GM19467 (cell line): ENCODE measurements around the gene HLA-DRB1.
"Not testable (repeated sequence)": the region's sequence is repeated elsewhere in the genome, so short reads cannot be mapped to it uniquely, and the experiment has no call there.

ENCODE experiments used
- ATAC-seq: cut with Tn5 transposase; IDR thresholded peaks from one replicate; pipeline ENCODE4 v1.9.1; 2021; ENCODE audit warnings: mild to moderate bottlenecking, moderate library complexity; ENCODE audit not compliant: unreplicated experiment

Gene HLA-DRB1

DNA sequence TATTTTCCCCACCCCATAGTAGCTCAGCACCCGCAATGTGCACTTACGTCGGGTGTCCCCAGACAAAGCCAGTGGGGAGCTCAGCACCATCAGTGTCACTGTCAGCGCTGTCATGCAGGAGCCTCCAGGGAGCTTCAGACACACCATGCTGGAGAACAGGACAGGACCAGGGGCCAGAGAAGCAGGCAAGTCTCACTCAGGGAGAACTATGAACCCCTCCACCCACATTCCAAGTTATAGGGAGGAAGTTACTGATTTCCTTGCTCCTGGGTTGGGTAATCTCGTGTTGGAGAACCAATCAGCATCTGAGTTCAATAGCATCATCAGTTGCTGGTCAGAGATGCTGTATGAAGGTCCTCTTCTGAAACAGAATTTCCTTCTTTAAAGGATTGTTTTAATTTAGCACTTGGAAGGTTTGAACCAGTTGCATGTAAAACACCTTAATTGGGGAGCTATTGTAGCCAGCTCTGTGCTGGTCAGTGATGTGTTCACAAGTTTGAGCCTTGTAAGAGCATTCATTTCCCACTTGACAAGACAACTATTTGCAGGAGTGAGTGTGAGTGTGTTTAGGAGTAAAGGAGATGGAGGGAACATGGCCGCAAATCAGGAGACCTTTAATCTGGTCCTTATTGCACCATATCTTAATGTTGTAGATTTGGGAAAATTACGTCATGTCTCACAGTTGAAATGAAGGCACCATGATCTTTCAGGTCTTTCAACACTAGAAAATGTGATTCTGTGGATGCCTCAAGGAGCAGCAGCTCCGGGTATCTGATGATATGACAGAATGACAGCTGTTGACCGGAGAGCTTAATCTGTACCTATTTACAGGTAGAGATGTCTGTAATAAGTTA is at the start of gene HLA-DRB1:
Gene HLA-DRB1 (minus strand): TSS at position 253 of the 854 bp plus-strand sequence. CDS start 106 bp downstream, at position 147.
- peak; percentile 88 for ATAC-seq

- no peak for ATAC-seq
These were observed 49.0 kb upstream of the HLA-DRB1 start for GRCh38 chr6:32638532-32639219.

- ATAC-seq = no peak
These were observed 48.2 kb upstream of the HLA-DRB1 start for GRCh38 chr6:32637883-32638282.

DNA sequence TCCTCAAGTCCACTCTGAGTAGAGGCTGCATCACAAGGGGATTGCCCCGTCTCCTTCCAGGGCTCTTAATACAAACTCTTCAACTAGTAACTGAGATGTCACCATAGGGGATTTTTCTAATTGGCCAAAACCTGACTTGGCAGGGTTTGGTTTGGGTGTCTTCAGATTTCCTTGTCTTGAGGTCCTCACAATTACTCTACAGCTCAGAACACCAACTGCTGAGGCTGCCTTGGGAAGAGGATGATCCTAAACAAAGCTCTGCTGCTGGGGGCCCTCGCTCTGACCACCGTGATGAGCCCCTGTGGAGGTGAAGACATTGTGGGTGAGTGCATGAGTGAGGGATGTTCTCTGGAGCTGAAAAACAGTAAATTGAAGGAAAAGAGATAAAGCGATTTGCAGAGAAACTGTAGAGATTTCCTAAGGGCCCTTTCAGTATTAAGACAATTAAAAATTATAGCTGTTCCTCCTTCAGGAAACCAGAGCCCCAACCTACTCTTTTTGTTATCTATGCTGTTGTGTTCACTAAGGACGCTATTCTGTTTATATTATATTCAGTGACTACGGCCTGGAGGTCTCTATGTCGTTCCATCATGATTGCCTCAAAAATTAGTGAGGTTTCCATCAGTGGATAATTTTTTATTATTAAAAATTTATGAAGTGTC is 47.7 kb upstream of the HLA-DRB1 start, which contains the start of gene HLA-DQA1:
Gene HLA-DQA1 (plus strand): TSS at position 188 of the 662 bp plus-strand sequence. CDS start 53 bp downstream, at position 241.
- no peak for ATAC-seq

DNA sequence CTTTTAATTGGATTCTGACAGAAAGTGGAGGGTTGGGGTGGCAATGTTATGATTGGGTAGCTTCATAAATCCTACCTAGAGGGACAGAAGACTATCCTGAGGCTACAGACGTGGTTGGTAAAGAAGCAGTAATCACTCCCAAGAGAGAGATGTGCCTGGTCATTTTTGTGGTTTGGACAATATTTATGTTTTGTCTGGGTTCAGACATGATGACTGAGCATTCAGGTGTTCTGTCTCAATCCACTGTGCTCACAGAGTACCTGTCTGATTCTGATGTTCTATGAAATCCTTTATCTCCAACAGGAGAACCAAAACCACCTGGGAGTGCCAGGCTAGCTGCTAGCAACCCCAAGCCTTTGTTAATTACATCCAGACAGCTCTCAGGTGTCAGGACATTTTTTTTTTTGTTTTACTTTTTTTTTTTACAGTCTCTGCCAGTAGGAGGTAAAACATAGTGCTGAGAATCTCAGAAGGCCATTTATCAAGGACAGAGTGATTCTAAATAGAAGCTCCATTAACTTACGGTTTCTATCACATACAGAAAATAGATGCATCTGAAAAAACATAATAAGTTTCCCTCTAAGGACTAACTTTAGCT is 46.0 kb upstream of the HLA-DRB1 start:
- ATAC-seq = no peak

- not testable (repeated sequence) for ATAC-seq
These were observed 40.1 kb upstream of the HLA-DRB1 start for GRCh38 chr6:32629793-32630192.

- no peak for ATAC-seq
These were observed 38.2 kb upstream of the HLA-DRB1 start for GRCh38 chr6:32627831-32628230.

DNA sequence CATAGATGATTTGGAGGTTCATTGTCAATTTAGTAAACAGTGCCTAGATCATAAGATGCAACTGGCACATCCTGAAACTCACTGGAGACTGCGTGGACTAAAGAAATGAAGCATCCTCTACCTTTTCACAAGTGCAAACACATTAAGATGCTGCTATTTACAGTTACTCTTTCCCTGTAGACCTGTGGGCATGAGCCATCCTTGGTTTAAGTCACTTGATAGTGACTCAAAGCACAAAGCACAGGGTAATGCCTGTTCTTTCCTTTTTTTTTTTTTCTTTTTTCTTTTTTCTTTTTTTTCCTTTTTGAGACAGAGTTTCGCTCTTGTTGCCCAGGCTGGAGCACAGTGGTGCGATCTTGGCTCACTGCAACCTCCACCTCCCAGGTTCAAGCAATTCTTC is 37.6 kb upstream of the HLA-DRB1 start:
- no peak for ATAC-seq

DNA sequence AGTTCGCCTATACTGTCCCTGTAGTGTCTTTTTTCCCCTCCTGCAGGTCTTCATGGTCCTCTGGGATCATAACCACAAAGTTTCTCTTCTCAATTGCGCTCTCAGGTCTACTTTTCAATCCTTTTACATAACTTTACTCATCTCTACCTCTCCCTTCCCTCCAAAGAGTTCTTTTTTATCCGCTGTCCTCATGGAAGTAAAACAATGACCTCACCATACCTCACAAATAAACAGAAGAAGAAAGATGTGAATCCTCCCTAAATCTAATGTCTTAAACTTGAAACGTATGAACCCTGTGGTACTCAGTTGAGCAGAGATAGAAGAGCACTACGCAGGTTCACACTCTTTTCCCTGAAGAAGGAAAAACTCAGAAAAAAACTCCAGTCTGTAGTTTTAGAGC is 35.5 kb upstream of the HLA-DRB1 start:
- ATAC-seq = no peak

DNA sequence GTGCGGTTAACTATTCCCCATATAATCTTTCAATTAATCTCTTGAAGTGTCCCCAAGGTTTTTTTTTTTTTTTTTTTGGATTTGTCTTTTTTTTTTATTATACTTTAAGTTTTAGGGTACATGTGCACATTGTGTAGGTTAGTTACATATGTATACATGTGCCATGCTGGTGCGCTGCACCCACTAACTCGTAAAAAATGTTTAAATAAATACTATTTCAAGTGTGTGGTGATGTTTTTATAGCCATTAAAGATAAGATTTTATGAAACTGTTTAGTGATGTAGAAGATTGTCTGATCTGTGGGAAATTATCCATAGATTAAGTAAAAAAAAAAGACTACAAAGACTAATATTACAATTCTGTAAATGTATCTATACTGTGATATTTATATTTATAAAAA is 34.9 kb upstream of the HLA-DRB1 start:
- ATAC-seq = no peak

GRCh38 chr6:32623693-32624092 is 34.0 kb upstream of the HLA-DRB1 start:
- ATAC-seq = no peak

DNA sequence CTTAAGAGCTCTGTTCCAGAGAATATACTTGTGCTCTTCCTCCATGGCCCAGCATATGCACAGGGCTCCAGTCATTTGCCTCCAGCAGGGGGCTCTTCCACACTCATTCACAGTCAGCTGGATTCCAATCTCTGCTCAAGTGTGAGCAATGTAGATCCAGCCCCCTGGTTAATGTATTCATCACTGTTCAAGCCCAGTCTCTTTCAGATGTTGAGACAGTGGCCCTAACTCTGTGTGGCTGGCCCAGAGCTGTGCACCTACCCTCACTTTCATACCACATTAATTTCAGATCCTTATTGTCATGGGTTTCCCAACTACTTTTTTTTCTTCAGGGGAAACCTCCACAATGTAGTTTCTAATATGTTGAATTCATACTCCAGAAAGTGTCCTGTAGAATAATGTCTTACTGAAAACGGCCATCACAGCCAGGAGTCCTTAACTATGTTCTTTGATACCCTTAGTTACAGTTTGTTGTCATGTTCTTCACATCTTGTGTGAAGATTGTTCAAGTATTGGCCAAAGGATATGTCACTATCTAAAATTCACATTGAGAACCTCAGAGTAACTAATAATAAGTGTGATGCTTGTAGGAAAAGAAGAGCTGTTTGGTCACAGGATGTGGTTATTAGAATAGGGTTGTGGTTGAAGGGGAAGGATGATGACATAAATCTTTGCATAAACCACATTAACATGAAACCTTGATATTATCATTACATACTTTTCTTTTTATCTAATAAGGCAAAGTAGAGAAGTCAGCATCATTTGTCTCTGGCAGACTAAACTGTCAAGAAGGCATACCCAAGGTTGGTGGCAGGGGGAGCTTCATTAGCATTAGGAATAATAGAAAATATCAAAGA is 33.1 kb upstream of the HLA-DRB1 start:
- peak; percentile 67 for ATAC-seq

GRCh38 chr6:32621372-32621771 is 31.7 kb upstream of the HLA-DRB1 start:
- ATAC-seq = no peak

DNA sequence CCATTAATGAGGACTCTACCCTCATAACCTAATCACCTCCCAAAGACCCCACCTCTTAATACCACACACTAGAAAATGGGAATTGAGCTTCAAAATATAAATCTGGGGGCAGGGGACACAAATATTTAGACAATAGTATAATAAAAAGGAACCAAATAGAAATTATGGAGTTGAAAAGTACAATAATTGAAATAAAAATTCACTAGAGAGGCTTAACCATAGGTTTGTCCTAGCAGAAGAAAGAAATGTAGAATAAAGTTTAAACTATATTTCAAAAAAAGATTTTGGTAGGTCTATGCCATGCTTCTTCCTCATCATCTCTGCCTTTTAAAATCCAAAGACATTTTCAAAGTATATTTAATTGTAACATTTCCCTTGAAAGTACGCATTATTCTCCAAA is 28.1 kb upstream of the HLA-DRB1 start:
- ATAC-seq = no peak

DNA sequence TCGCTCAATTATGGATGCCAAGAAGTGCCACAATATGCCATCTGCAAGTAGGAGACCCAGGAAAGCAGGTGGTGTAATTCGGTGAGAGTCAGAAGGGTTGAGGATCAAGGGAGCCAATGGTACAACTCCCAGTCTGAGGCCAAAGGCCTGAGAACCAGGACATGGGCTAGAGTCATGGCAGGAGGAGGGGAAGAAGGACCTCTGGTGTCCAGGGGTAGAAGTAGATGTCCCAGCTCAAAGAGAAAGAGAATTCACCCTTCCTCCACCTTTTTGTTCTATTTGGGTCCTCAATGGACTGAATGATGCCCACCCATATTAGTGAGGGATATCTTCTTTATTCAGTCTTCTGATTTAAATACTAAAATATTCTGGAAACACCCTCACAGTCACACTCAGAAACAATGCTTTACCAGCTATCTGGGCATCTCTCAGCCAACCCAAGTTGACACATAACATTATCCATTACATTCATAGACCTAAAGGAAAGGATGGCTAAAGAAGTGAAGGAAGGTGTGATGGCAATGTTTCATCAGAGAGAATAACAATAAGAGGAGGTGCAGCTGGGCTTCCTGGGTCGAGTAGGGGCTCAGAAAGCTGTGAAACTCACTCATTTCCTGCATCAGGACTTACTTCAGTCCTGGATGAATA is 26.4 kb upstream of the HLA-DRB1 start:
- ATAC-seq = no peak

GRCh38 chr6:32614366-32615081 is 24.9 kb upstream of the HLA-DRB1 start:
- ATAC-seq = no peak

DNA sequence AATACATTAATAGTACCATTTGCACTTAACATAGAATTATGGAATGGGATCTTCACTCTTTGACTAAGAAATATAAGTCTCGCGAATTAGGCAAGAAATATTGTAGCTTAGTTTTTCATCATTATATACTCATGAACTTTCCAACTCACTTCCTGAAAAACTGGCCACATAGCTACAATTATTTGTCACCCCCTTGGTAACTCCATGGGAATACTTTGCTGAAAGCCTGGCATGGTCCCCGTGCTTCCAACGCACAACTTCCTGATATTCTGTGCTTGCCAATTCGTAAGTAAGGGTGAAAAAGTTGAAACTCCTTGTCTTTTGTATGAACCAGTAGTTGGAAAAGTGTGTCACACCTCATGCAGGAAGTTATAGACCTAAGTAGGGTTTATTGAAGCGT is 23.8 kb upstream of the HLA-DRB1 start:
- no peak for ATAC-seq

GRCh38 chr6:32610682-32611296 is 21.1 kb upstream of the HLA-DRB1 start:
- no peak for ATAC-seq
